ENCODE measurements around the gene UPF3B. TPM values are rescaled to one million over a fixed set of nuclear protein-coding genes. Genes with fewer than 3 reads are reported as not detected.

UPF3B gene
- total and polyA plus RNA-seq, 9 of the 15 experiments (the other 6 are each of a cell fraction or from before 2014, with no cell fraction given): 17.6 to 57.0 (median 32.3) TPM

GRCh38 chrX:119871599-119872395 lies 19.0 kb upstream of the UPF3B start, which contains the start of the genes NDUFA1 and RNF113A (continued):
- no peak for TF ChIP-seq ARID3A (IDR thresholded peaks at IDR 0.05; ENCODE audit: borderline replicate concordance, low read depth, low read length)
- no peak for TF ChIP-seq NR3C1 (CRISPR knock-in tag; IDR thresholded peaks at IDR 0.05)
- TF ChIP-seq SRSF7 (optimal IDR thresholded peaks at IDR 0.05; ENCODE audit: low read depth, low read length): no peak
- no peak for TF ChIP-seq FOXO4 (CRISPR knock-in tag; IDR thresholded peaks at IDR 0.05)
- TF ChIP-seq SRSF9 (IDR thresholded peaks at IDR 0.05; ENCODE audit: borderline replicate concordance, low read depth, low read length): no peak
- no peak for TF ChIP-seq HDAC2 (IDR thresholded peaks at IDR 0.05)
- TF ChIP-seq MAFG (tag; conservative IDR thresholded peaks at IDR 0.05): no peak
- no peak for TF ChIP-seq ARID4B (CRISPR knock-in tag; IDR thresholded peaks at IDR 0.05)
- TF ChIP-seq HDAC6 (IDR thresholded peaks at IDR 0.05; ENCODE audit: low read depth, low read length): no peak
- TF ChIP-seq E2F3 (CRISPR knock-in tag; IDR thresholded peaks at IDR 0.05): no peak
- peak; percentile 91 for TF ChIP-seq POLR2H (tag; IDR thresholded peaks at IDR 0.05; ENCODE audit: low read depth)
- TF ChIP-seq ZNF507 (tag; conservative IDR thresholded peaks at IDR 0.05): no peak
- no peak for TF ChIP-seq BRF2 (IDR thresholded peaks at IDR 0.05; ENCODE audit: borderline replicate concordance, insufficient read depth, insufficient read length)
- TF ChIP-seq CBX3 (IDR thresholded peaks at IDR 0.05; ENCODE audit: borderline replicate concordance in 1 of 2, low read length in 2 of 2): peak in 1 of 2 experiments; percentile 77; a peak in 1 of 3 replicates
- TF ChIP-seq DDX20 (tag; IDR thresholded peaks at IDR 0.05; ENCODE audit: low read depth): no peak
- TF ChIP-seq CGGBP1 (CRISPR knock-in tag; IDR thresholded peaks at IDR 0.05): no peak
- no peak for TF ChIP-seq ZFP1 (CRISPR knock-in tag; IDR thresholded peaks at IDR 0.05)
- TF ChIP-seq FOSL1 (tag; conservative IDR thresholded peaks at IDR 0.05): no peak
- TF ChIP-seq IFI16 (CRISPR knock-in tag; IDR thresholded peaks at IDR 0.05): no peak
